Neural progenitor cell (in vitro differentiated cells): ENCODE results near the gene PSMB7. TPM values are rescaled to one million over a fixed set of nuclear protein-coding genes. Genes with fewer than 3 reads are reported as not detected.

Experiments
- DNase-seq: peaks from one replicate; pipeline ENCODE4 v3.0.0-alpha.2; 2016; ENCODE audit warnings: low spot score
- H2AFZ ChIP-seq: fragments of 200-600 bp; sonication (generic); replicated peaks from 2 replicates; pipeline ENCODE4 v1.6.1; 2016; ENCODE audit warnings: antibody characterized with exemption
- H3F3A ChIP-seq: fragments of 200-600 bp; sonication (generic); 2 replicates; pipeline ENCODE4 v1.6.1; 2016; ENCODE audit warnings: antibody characterized with exemption, low read depth
- H3K27ac ChIP-seq: fragments of 200-600 bp; sonication (generic); 2 replicates; pipeline ENCODE4 v1.5.1; 2016; ENCODE audit warnings: mild to moderate bottlenecking
- H3K27me3 ChIP-seq: fragments of 200-600 bp; sonication (generic); 2 replicates; pipeline ENCODE4 v1.6.1; 2016; ENCODE audit warnings: mild to moderate bottlenecking, moderate library complexity
- H3K36me3 ChIP-seq: fragments of 200-600 bp; sonication (generic); 2 replicates; pipeline ENCODE4 v1.5.1; 2016
- H3K4me1 ChIP-seq: fragments of 200-600 bp; sonication (generic); 2 replicates; pipeline ENCODE4 v1.6.1; 2016; ENCODE audit warnings: mixed run types
- H3K4me2 ChIP-seq: fragments of 200-600 bp; sonication (generic); 2 replicates; pipeline ENCODE4 v1.6.1; 2016
- H3K4me3 ChIP-seq: fragments of 200-600 bp; sonication (generic); 2 replicates; pipeline ENCODE4 v1.5.1; 2016
- H3K79me2 ChIP-seq: fragments of 200-600 bp; sonication (generic); 2 replicates; pipeline ENCODE4 v1.6.1; 2016; ENCODE audit warnings: low read depth
- H3K9ac ChIP-seq: fragments of 200-600 bp; sonication (generic); 2 replicates; pipeline ENCODE4 v1.6.1; 2016
- H3K9me3 ChIP-seq: fragments of 200-600 bp; sonication (generic); 2 replicates; pipeline ENCODE4 v1.5.1; 2016; ENCODE audit warnings: low read depth
- H4K20me1 ChIP-seq: fragments of 200-600 bp; sonication (generic); 2 replicates; pipeline ENCODE4 v1.6.1; 2016; ENCODE audit warnings: low read depth
- H3K27ac Mint-ChIP-seq: 3 replicates; pipeline ENCODE4 v1.8.0; 2021; ENCODE audit warnings: mixed read lengths
- H3K27me3 Mint-ChIP-seq: 2 replicates; pipeline ENCODE4 v1.8.0; 2022; ENCODE audit warnings: low read depth, mild to moderate bottlenecking, inconsistent platforms, moderate library complexity, mixed read lengths; ENCODE audit not compliant: insufficient read depth
- H3K36me3 Mint-ChIP-seq: 3 replicates; pipeline ENCODE4 v1.8.0; 2021; ENCODE audit warnings: mixed read lengths
- H3K4me1 Mint-ChIP-seq: 3 replicates; pipeline ENCODE4 v1.8.0; 2021; ENCODE audit warnings: mixed read lengths
- H3K4me3 Mint-ChIP-seq: 3 replicates; pipeline ENCODE4 v1.8.0; 2021; ENCODE audit warnings: mild to moderate bottlenecking, moderate library complexity, mixed read lengths
- H3K9me3 Mint-ChIP-seq: 3 replicates; pipeline ENCODE4 v1.8.0; 2020; ENCODE audit warnings: mixed read lengths
- EZH2 ChIP-seq: fragments of 200-600 bp; sonication (generic); IDR thresholded peaks from 2 replicates; pipeline ENCODE4 v1.6.1; 2017; ENCODE audit warnings: antibody characterized with exemption, mild to moderate bottlenecking, moderate library complexity
- EZH2phosphoT487 ChIP-seq: fragments of 200-600 bp; sonication (generic); IDR thresholded peaks from 2 replicates; pipeline ENCODE4 v1.6.1; 2017; ENCODE audit warnings: antibody characterized with exemption
- total RNA-seq: library from RNA; depleted of rRNA; stranded (reverse); fragments of >200 nt; gene quantifications from 2 replicates; pipeline ENCODE4 v1.2.3, GENCODE V29; 2015; ENCODE audit warnings: low replicate concordance
- TF ChIP-seq, protein P1 (sequence below): fragments of 200-600 bp; sonication (generic); IDR thresholded peaks from 2 replicates; pipeline ENCODE4 v1.5.1; 2017; ENCODE audit warnings: antibody characterized with exemption, mild to moderate bottlenecking

Gene PSMB7
- total RNA-seq, 1 donor from 2014 or later = 249 TPM

- peaks cover 12% of the 10 kb centered on the region for H3F3A ChIP-seq
- H3K4me1 ChIP-seq = peaks cover 5% of the 10 kb centered on the region
- no peak overlapping the region for H2AFZ ChIP-seq
- H3K36me3 ChIP-seq = peaks cover 32% of the 10 kb centered on the region
- H3K9ac ChIP-seq = no peak overlapping the region
- Mint-ChIP-seq H3K9me3 (no peaks in the 10 kb centered on the region), H3K36me3 (peaks cover 12% of the 10 kb centered on the region), H3K27ac (no peak overlapping the region), H3K4me3 (no peak overlapping the region), H3K4me1 (peaks cover 3% of the 10 kb centered on the region), H3K27me3 (peaks cover 3% of the 10 kb centered on the region)
- H4K20me1 ChIP-seq = peaks cover 4% of the 10 kb centered on the region
- H3K79me2 ChIP-seq = peaks cover 58% of the 10 kb centered on the region
- H3K27ac ChIP-seq = no peak overlapping the region
- no peak overlapping the region for H3K4me2 ChIP-seq
- H3K4me3 ChIP-seq = no peak overlapping the region
- DNase-seq = no peak
- H3K27me3 ChIP-seq = no peaks in the 10 kb centered on the region
- TF ChIP-seq, protein P1, sequence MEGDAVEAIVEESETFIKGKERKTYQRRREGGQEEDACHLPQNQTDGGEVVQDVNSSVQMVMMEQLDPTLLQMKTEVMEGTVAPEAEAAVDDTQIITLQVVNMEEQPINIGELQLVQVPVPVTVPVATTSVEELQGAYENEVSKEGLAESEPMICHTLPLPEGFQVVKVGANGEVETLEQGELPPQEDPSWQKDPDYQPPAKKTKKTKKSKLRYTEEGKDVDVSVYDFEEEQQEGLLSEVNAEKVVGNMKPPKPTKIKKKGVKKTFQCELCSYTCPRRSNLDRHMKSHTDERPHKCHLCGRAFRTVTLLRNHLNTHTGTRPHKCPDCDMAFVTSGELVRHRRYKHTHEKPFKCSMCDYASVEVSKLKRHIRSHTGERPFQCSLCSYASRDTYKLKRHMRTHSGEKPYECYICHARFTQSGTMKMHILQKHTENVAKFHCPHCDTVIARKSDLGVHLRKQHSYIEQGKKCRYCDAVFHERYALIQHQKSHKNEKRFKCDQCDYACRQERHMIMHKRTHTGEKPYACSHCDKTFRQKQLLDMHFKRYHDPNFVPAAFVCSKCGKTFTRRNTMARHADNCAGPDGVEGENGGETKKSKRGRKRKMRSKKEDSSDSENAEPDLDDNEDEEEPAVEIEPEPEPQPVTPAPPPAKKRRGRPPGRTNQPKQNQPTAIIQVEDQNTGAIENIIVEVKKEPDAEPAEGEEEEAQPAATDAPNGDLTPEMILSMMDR = no peak
- no peak for TF ChIP-seq EZH2
- no peaks in the 10 kb centered on the region for H3K9me3 ChIP-seq
Observed at GRCh38 chr9:124409410-124409809, 5.8 kb downstream of the PSMB7 start.

- H3K27me3 Mint-ChIP-seq = peaks cover 3% of the 10 kb centered on the region
- H3K4me2 ChIP-seq = no peak overlapping the region
- peaks cover 32% of the 10 kb centered on the region for H3K4me1 Mint-ChIP-seq
- no peak overlapping the region for H3K27ac ChIP-seq
- H3K27ac Mint-ChIP-seq = no peak overlapping the region
- H3K79me2 ChIP-seq = peaks cover 66% of the 10 kb centered on the region
- no peak overlapping the region for H3K9ac ChIP-seq
- H3K4me3 ChIP-seq = no peak overlapping the region
- peaks cover 12% of the 10 kb centered on the region for H3K36me3 Mint-ChIP-seq
- H3F3A ChIP-seq = peaks cover 47% of the 10 kb centered on the region
- TF ChIP-seq EZH2 = no peak
- TF ChIP-seq EZH2phosphoT487 = no peak
- TF ChIP-seq, protein P1 = no peak
- no peak for DNase-seq
- H4K20me1 ChIP-seq = peaks cover 17% of the 10 kb centered on the region
- no peak overlapping the region for H3K4me3 Mint-ChIP-seq
- peaks cover 37% of the 10 kb centered on the region for H3K4me1 ChIP-seq
- no peaks in the 10 kb centered on the region for H3K9me3 Mint-ChIP-seq
- H3K27me3 ChIP-seq = no peaks in the 10 kb centered on the region
- peaks cover 17% of the 10 kb centered on the region for H3K36me3 ChIP-seq
- no peak overlapping the region for H2AFZ ChIP-seq
- no peaks in the 10 kb centered on the region for H3K9me3 ChIP-seq
Observed at GRCh38 chr9:124403246-124403645, 12.0 kb downstream of the PSMB7 start.

GRCh38 chr9:124399968-124400940, 15.0 kb downstream of the PSMB7 start:
- H3F3A ChIP-seq = peaks cover 62% of the 10 kb centered on the region
- peak overlapping the region; percentile 95 for H3K27ac ChIP-seq
- H3K36me3 Mint-ChIP-seq = peaks cover 9% of the 10 kb centered on the region
- peaks cover 38% of the 10 kb centered on the region for H3K4me1 Mint-ChIP-seq
- peak overlapping the region; percentile 39 for H3K4me3 Mint-ChIP-seq
- peak overlapping the region; percentile 79 for H3K4me2 ChIP-seq
- H3K4me3 ChIP-seq = peak overlapping the region; percentile 40
- no peak for TF ChIP-seq EZH2phosphoT487
- TF ChIP-seq EZH2 = no peak
- TF ChIP-seq, protein P1 = no peak
- no peaks in the 10 kb centered on the region for H3K27me3 ChIP-seq
- H3K4me1 ChIP-seq = peaks cover 59% of the 10 kb centered on the region
- H3K36me3 ChIP-seq = peaks cover 7% of the 10 kb centered on the region
- H2AFZ ChIP-seq = no peak overlapping the region
- peaks cover 21% of the 10 kb centered on the region for H4K20me1 ChIP-seq
- H3K9ac ChIP-seq = no peak overlapping the region
- H3K9me3 ChIP-seq = no peaks in the 10 kb centered on the region
- peak; percentile 48 for DNase-seq
- peaks cover 73% of the 10 kb centered on the region for H3K79me2 ChIP-seq
- H3K9me3 Mint-ChIP-seq = no peaks in the 10 kb centered on the region
- H3K27me3 Mint-ChIP-seq = peaks cover 2% of the 10 kb centered on the region
- peak overlapping the region; percentile 94 for H3K27ac Mint-ChIP-seq
